AG08395 (cell line): Measurements from ENCODE around the gene EXD2.
"Not testable (repeated sequence)": the region's sequence is repeated elsewhere in the genome, so short reads cannot be mapped to it uniquely, and the experiment has no call there.

Source experiments
- DNase-seq: peaks from one replicate; pipeline ENCODE4 v3.0.0; 2012; ENCODE audit warnings: mixed read lengths, low spot score

EXD2 gene

DNA sequence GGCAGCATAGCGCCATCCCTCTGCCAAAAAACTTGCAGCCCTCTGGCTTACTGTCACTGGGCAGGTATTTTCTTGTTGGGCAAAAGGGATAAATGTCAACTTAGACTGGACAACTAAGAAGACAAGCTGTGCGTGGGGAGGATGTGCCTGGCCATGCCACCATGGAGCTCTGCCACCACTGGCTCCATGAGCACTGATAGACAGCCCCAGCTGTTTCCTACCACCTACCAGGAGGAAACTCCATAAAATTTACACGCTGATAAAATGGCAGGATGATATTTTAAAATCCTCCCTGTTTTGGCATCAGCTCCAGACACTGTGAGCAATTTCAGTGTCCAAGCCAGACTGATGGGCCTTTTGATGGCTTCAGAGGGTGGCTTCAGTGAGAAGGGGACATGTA is 61.6 kb downstream of the EXD2 start:
- DNase-seq: no peak

- DNase-seq: no peak
Measured at GRCh38 chr14:69259168-69259526, 67.8 kb downstream of the EXD2 start.

GRCh38 chr14:69259527-69260189 is 68.4 kb downstream of the EXD2 start, which contains the start of gene GALNT16:
Gene GALNT16 (plus strand): TSS chr14:69260158. CDS start chr14:69260291, 133 bp downstream.
- DNase-seq: peak; percentile 23

GRCh38 chr14:69260190-69260860 is 69.0 kb downstream of the EXD2 start:
- peak; percentile 8 for DNase-seq

GRCh38 chr14:69260861-69261564 is 69.7 kb downstream of the EXD2 start:
- DNase-seq: no peak

DNA sequence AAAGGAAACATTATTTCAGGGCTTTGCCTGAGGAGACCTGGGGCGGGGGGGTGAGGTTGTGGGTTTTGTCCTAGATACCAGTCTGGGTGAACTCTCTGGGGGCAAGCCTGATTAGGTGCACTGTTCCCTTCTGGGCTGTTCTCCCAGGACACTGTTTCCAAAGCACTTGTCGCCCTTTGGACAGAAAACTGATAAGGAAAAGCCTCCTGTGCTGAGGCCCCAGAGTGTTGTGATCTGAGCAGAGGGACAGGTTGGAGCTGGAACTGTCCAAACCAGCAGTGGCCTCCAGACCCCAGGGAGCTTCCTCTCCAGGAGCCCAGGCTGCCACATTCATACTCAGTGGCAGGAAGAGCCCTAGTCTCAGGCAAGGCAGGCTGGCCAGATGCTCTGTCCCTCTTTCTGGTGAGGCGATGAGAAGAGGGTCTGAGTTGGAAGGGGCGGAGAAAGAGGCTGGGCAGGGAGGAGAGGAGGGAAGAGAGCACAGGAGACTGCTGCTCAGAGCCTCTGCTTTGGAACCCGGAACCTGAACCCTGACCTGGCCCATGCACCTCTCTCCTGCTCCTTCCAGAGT is 70.5 kb downstream of the EXD2 start:
- no peak for DNase-seq

GRCh38 chr14:69262516-69262915 is 71.2 kb downstream of the EXD2 start:
- no peak for DNase-seq

- peak; percentile 98 for DNase-seq
Measured at GRCh38 chr14:69263364-69263763, 72.1 kb downstream of the EXD2 start.

DNA sequence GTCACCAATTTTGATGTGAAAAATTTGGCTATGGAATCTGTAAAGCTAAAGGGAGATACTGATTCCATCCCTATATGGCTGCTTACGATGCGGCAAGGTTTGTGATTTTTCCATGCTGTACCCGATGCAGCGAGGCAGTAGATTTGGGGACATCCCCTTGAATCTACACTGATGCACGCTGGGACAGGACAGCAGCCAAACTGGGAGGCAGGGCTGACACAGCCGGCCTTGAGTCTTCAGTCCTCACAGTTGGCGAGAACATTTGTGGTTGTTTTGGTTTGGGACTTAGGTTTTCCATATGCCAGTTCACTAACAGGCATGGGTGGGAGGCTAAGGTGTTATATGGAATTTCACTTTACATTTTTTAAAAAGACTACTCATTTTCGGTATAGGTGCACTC is 72.5 kb downstream of the EXD2 start:
- peak; percentile 54 for DNase-seq

DNA sequence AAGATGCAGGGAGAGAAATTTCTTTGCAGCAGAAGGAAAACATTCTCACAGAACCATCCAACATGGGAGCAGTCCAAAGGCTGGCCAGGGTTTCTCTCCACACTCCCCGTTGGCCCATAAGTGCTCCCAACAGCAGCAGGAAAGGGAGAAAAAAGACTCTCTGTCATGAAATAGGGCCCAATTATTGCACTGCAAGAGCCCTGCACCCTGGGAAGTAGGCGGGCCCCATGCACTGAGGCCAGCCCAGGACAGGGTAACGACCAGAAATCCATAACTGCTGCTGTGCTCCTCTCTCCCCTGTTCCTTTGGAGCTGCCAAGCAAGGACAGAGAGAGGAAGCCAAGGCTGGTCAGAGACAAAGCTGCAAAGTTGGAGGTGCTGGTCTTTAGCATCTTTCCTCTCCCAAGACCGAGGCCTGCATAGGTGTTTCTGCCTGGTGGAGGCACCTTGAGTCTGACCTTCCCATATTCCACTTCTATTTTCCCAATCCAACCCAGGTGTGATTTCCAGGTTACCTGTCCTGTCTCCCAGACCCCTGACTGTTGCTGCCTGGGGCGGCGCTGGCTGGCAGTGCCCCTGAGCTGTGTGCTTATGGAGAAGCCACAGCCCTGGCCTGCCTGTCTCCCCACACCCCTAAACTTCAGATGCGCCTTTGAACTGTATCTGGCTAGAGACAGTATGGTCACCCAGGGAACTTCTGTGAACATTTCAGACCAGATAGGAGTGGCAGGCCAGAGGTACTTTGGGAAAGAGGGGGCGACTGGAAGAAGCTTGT is 75.5 kb downstream of the EXD2 start:
- no peak for DNase-seq

DNA sequence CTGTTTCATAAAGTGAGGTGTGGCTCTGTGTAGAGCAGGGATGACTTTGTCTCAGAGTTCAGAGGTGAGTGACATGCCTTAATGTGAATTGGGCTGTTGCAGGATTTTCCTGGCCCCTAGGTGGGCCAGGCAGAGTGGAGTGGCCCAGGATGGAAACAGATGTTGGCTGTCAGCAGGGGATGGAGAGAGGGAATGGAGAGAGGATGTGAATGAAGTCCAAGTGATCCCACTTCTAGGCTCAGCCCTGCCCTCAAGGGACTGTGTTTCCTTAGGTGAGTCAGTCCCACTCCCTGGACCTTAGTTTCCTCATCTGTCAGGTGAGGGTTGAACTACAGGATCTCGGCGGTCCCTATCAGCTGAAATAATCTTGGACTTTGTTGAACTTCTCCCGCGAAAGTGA is 76.2 kb downstream of the EXD2 start:
- DNase-seq: no peak

DNA sequence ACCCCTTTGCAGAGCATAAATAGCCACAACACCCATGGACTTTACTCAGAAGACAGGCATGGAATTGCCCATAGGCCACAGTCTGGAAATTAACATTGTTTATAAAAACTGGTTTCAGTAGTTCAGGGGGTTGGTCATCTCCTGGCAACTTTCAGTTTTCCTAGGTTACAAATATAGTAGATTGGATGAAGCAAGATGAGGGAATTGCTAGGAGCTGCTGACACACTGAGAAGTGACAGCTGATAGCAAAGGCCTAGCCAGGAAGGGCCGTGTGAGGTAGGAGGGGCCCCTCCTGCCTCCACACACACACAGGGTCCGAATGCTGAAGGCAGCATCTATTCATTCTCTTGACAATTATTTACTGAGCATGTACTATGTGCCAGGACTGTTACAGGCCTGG is 76.9 kb downstream of the EXD2 start:
- DNase-seq: peak; percentile 62

DNA sequence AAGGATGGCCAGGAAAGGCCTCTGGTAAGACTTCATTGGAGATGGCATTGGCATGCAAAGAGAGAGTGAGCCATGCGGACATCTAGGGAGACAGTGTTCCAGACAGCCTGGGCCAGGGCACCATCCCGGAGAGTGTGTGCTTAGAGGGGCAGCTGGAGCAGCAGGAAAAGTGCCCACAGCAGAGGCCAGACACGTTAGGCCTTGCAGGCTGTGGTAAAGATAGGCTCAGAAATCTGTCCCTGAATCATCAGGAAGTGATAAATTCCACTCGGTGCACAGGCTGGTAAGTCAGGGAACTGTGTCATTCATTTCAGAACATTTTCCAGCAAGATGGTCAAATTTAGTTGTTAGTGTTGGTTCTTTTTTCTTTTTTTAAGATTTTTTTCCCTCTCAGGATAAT is 77.5 kb downstream of the EXD2 start:
- DNase-seq: peak; percentile 69

- DNase-seq: no peak
Measured at GRCh38 chr14:69269381-69269780, 78.1 kb downstream of the EXD2 start.

- DNase-seq: no peak
Measured at GRCh38 chr14:69270097-69270496, 78.8 kb downstream of the EXD2 start.

GRCh38 chr14:69270795-69271708 is 79.8 kb downstream of the EXD2 start:
- DNase-seq: no peak

DNA sequence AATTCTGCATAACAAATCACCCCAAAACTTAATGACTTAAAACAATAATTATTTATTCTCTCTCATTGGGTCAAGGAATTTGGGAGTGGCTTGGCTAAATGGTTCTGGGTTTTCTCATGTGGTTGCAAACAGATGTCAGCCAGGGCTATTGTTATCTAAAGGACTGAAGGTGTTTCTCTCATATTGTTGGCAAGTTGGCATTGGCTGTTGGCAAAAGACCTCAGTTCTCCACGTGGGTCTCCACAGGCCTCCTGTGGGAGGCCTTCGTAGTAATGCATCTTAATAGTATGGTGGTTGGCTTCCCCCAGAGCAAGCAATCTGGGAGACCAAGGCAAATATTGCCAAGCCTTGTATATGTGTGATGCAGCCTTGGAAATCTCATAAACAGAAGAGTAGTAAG is 83.0 kb downstream of the EXD2 start:
- no peak for DNase-seq

GRCh38 chr14:69275331-69275730 is 84.0 kb downstream of the EXD2 start:
- no peak for DNase-seq

DNA sequence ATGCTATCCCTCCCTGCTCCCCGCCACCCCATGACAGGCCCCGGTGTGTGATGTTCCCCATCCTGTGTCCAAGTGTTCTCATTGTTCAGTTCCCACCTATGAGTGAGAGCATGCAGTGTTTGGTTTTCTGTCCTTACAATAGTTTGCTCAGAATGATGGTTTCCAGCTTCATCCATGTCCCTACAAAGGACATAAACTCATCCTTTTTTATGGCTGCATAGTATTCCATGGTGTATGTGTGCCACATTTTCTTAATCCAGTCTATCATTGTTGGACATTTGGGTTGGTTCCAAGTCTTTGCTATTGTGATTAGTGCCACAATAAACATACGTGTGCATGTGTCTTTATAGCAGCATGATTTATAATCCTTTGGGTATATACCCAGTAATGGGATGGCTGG is 86.1 kb downstream of the EXD2 start:
- not testable (repeated sequence) for DNase-seq

- DNase-seq: no peak
Measured at GRCh38 chr14:69280746-69281291, 89.5 kb downstream of the EXD2 start.
